Upper lobe of right lung (tissue), 1 donor: ENCODE measurements around the gene MOB2. TPM values are rescaled to one million over a fixed set of nuclear protein-coding genes. Genes with fewer than 3 reads are reported as not detected.

Experiments used
- ATAC-seq: fragments of 200-7000 bp; cut with Tn5 transposase; one replicate; pipeline ENCODE4 v1.9.1; 2020; ENCODE audit warnings: mild to moderate bottlenecking, moderate library complexity
- DNase-seq: peaks from one replicate; pipeline ENCODE4 v3.0.0-alpha.2; 2020
- H3K27ac ChIP-seq: fragments of 200-600 bp; one replicate; pipeline ENCODE4 v1.8.0; 2022
- H3K27me3 ChIP-seq: fragments of 200-600 bp; one replicate; pipeline ENCODE4 v1.8.0; 2022; ENCODE audit warnings: mild to moderate bottlenecking
- H3K36me3 ChIP-seq: fragments of 200-600 bp; one replicate; pipeline ENCODE4 v1.8.0; 2022
- H3K4me1 ChIP-seq: fragments of 200-600 bp; one replicate; pipeline ENCODE4 v1.8.0; 2022
- H3K4me3 ChIP-seq: fragments of 200-600 bp; one replicate; pipeline ENCODE4 v1.8.0; 2022; ENCODE audit warnings: mild to moderate bottlenecking
- H3K9me3 ChIP-seq: fragments of 200-600 bp; one replicate; pipeline ENCODE4 v1.8.0; 2022
- intact Hi-C: fragments of 100-400 bp; cut with DNase I; formaldehyde crosslinking; loops from one replicate; pipeline ENCODE4 v1.11.0; 2022
- total RNA-seq: library from RNA; stranded (reverse); fragmentation: NEBNext Ultra II Directional; extraction: Animal tissue kit (Norgen Biotek cat#: 25700); gene quantifications from one replicate; pipeline ENCODE4 v1.2.1, GENCODE V29; 2021
- TF ChIP-seq, protein P1 (sequence below): fragments of 200-600 bp; IDR thresholded peaks from one replicate; pipeline ENCODE4 v1.8.0; 2022; ENCODE audit warnings: antibody characterized with exemption
- donor health status: DM: no; HTN: yes; CAD: no; lungs with severe emphysema.

Gene MOB2
- total RNA-seq, 1 donor from 2014 or later: 58.9 TPM

DNA sequence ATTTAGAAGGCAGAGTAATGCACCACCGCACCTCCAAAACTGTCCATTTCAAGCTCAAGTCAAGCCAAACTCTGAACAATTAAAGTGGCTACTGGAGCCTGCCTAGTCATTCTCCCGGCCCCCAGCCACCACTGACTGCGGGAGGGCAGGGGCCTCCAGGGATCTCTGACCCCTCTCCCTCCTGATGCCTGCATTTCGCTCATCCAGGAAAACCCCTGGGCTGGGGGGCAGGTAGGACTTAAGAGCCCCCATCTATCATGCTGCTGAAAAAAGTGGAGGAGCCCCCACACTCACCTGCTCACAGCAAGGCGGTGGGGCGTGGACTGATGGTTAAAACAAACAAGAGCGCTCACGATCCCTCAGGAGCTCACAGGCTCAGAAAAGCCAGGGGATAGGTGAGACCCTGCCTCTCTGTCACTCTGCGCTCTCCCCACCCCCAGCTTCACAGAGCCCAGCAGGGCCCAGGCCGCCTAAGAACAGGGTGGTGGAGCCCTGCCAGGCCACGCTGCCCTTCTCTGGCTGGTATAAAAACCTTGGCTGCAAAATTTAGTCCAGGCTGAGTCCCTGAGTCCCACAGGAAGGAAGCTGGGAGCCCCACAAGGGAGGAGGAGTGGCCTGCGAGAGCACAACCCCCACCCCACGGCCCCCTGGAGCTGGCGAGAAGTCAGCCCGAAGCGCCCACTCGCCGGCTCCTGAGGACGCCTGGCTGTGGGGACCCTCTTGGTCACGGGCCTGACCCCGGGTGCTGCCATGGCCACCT is 21.0 kb upstream of the MOB2 start:
- intact Hi-C loops: loop anchor here (10.0 kb wide), 1 partner anchor 303 kb away; no protein-coding TSS in a partner anchor
- ATAC-seq (no peak), DNase-seq (no peak)
- TF ChIP-seq, protein P1, sequence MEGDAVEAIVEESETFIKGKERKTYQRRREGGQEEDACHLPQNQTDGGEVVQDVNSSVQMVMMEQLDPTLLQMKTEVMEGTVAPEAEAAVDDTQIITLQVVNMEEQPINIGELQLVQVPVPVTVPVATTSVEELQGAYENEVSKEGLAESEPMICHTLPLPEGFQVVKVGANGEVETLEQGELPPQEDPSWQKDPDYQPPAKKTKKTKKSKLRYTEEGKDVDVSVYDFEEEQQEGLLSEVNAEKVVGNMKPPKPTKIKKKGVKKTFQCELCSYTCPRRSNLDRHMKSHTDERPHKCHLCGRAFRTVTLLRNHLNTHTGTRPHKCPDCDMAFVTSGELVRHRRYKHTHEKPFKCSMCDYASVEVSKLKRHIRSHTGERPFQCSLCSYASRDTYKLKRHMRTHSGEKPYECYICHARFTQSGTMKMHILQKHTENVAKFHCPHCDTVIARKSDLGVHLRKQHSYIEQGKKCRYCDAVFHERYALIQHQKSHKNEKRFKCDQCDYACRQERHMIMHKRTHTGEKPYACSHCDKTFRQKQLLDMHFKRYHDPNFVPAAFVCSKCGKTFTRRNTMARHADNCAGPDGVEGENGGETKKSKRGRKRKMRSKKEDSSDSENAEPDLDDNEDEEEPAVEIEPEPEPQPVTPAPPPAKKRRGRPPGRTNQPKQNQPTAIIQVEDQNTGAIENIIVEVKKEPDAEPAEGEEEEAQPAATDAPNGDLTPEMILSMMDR: no peak
- Histone ChIP-seq H3K4me1 (peaks cover 49% of the 10 kb centered on the region), H3K27me3 (no peaks in the 10 kb centered on the region), H3K36me3 (no peaks in the 10 kb centered on the region), H3K27ac (no peak overlapping the region), H3K9me3 (no peaks in the 10 kb centered on the region), H3K4me3 (no peak overlapping the region)

DNA sequence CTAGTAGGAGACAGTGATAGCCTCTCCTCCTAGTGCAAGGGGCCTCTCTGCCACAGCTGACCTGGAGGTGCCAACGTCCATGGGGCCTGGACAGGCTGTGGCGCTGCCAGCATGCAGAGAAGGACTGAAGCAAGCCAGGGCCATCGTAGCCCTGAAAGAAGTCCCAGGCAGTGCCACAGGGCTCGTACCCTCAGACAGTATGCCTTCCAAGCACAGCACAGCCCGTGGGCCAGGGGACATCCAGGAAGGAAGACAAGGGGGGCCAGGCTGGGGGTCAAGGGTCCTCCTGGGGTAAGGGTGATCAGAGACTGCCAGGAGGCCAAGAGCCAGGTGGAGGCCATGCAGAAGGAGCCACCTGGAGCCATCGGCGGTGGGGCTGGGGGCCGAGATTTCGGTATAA is 20.4 kb upstream of the MOB2 start:
- Histone ChIP-seq H3K36me3 (no peaks in the 10 kb centered on the region), H3K9me3 (no peaks in the 10 kb centered on the region), H3K4me3 (no peak overlapping the region), H3K4me1 (peaks cover 49% of the 10 kb centered on the region), H3K27me3 (no peaks in the 10 kb centered on the region), H3K27ac (no peak overlapping the region)
- ATAC-seq (no peak), DNase-seq (no peak)
- intact Hi-C loops: loop anchor here (10.0 kb wide), 1 partner anchor 302 kb away; no protein-coding TSS in a partner anchor
- TF ChIP-seq, protein P1: no peak

DNA sequence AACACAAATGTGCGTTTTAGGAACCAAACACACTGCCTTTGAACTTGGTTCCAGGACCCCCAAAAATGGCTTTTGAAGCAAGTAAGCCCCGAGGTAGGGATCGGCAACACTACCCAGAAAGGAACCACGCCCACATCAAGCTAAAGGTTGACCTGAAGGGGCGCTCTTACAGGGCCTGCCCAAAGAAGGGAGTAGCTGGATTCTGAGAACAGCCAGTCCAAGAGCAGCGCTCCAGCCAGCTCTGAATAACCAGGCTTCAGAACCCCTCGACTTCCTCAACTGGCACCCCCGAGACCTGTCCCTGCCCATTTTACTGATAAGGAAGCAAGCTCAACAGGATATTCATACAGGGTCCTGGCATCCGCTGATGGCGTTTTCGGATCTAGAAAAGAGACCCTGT is 18.9 kb upstream of the MOB2 start:
- peaks cover 49% of the 10 kb centered on the region for H3K4me1 ChIP-seq
- ATAC-seq (no peak), DNase-seq (no peak)
- no peak overlapping the region for H3K27ac ChIP-seq
- TF ChIP-seq, protein P1: no peak
- no peaks in the 10 kb centered on the region for H3K9me3 ChIP-seq
- no peaks in the 10 kb centered on the region for H3K27me3 ChIP-seq
- H3K4me3 ChIP-seq: no peak overlapping the region
- no peaks in the 10 kb centered on the region for H3K36me3 ChIP-seq
- intact Hi-C loops: loop anchor here (10.0 kb wide), 1 partner anchor 301 kb away; no protein-coding TSS in a partner anchor

DNA sequence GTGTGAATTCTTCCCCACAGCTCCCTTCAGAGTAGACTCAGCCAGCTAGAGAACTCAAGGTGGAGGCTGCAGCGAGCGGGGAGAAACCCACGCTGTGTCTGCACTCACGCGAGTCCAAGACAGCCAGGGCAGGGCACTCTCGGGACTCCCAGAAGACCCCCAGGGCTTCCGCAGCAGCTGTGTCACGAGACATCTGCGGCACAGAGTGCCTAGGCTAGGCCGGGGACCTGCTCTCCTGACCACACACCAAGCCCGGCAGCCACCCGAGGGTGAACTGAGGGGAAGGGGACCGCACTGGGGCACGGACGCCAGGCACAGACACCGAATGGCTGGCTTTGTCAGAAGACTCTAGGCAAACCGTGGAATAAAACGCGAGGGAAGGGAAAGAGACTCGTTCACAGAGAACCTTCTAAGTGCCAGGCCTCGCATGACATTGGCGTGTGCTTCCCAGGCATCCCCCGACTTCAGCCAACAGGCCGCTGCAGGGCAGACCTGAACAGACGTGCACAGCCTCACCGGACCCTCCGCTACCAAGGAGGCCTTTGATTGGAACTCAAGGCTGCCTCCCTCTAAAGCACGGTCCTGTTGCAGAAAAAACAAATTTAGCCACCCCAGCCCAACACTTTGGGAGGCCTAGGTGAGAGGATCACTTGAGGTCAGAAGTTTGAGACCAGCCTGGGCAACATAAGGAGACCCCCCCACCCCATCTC is 18.2 kb upstream of the MOB2 start:
- H3K4me3 ChIP-seq: no peak overlapping the region
- intact Hi-C loops: loop anchor here (10.0 kb wide), 1 partner anchor 300 kb away; no protein-coding TSS in a partner anchor
- H3K27ac ChIP-seq: no peak overlapping the region
- H3K4me1 ChIP-seq: peaks cover 49% of the 10 kb centered on the region
- no peaks in the 10 kb centered on the region for H3K9me3 ChIP-seq
- ATAC-seq: no peak
- no peak for DNase-seq
- TF ChIP-seq, protein P1: no peak
- no peaks in the 10 kb centered on the region for H3K36me3 ChIP-seq
- no peaks in the 10 kb centered on the region for H3K27me3 ChIP-seq

DNA sequence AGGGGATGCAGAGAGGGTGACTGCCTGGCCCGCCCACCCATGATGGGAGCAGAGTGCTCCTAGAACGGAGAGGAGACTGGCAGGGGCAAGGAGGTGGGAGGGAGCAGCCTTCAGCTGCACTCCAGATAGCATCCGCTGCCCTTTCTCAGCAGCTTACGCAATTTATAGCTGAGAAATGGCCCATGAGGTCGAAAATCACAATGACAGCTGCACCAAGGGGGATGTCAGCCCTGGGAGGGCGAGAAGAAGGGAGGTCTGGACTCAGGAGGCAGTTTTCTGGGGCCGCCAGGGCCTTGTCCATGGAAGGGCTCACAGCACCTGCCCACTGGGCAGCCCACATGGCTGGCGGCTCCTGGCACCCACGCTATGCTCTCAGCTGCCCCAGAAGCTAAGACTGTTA is 17.6 kb upstream of the MOB2 start:
- no peak for DNase-seq
- intact Hi-C loops: loop anchor here (10.0 kb wide), 1 partner anchor 299 kb away; no protein-coding TSS in a partner anchor
- H3K4me1 ChIP-seq: peaks cover 43% of the 10 kb centered on the region
- H3K9me3 ChIP-seq: no peaks in the 10 kb centered on the region
- no peak for ATAC-seq
- H3K27me3 ChIP-seq: no peaks in the 10 kb centered on the region
- no peak overlapping the region for H3K4me3 ChIP-seq
- no peak overlapping the region for H3K27ac ChIP-seq
- TF ChIP-seq, protein P1: no peak
- H3K36me3 ChIP-seq: no peaks in the 10 kb centered on the region
